Measurements from ENCODE around the gene OLFML2A.

- TF ChIP-seq CTCF (IDR thresholded peaks at IDR 0.05) (no peak), POLR2A (IDR thresholded peaks at IDR 0.05) (no peak)
These were observed 3.8 kb downstream of the OLFML2A start for GRCh38 chr9:124780757-124781151.
